ENCODE data around the gene TC2N.
"Not testable (repeated sequence)": the region's sequence is repeated elsewhere in the genome, so short reads cannot be mapped to it uniquely, and the experiment has no call there.

Gene TC2N

GRCh38 chr14:91889477-91890211 lies 22.3 kb upstream of the TC2N start:
- DNase-seq, result peak in 29 of 58 donors; percentile 17 to 72 (median 38)

GRCh38 chr14:91888641-91889476 lies 21.5 kb upstream of the TC2N start:
- peak in 7 of 58 donors; percentile 13 to 62 (median 30) for DNase-seq

GRCh38 chr14:91886961-91887360 lies 19.6 kb upstream of the TC2N start:
- DNase-seq, result no peak

GRCh38 chr14:91885839-91886238 lies 18.5 kb upstream of the TC2N start:
- no peak for DNase-seq

GRCh38 chr14:91885113-91885712 lies 17.9 kb upstream of the TC2N start:
- DNase-seq, result no peak

GRCh38 chr14:91884664-91885063 lies 17.3 kb upstream of the TC2N start:
- no peak for DNase-seq

- DNase-seq, result no peak
These were observed 16.4 kb upstream of the TC2N start for GRCh38 chr14:91883753-91884152.

GRCh38 chr14:91882776-91883175 lies 15.4 kb upstream of the TC2N start:
- no peak for DNase-seq

- no peak for DNase-seq
These were observed 15.0 kb upstream of the TC2N start for GRCh38 chr14:91882369-91882768.

- no peak for DNase-seq
These were observed 11.9 kb upstream of the TC2N start for GRCh38 chr14:91879196-91879595.

- DNase-seq, result no peak
These were observed 10.9 kb upstream of the TC2N start for GRCh38 chr14:91878274-91878673.

GRCh38 chr14:91877376-91877915 lies 10.1 kb upstream of the TC2N start:
- DNase-seq, result peak in 1 of 58 donors; percentile 35

GRCh38 chr14:91876492-91876891 lies 9.2 kb upstream of the TC2N start:
- no peak for DNase-seq

GRCh38 chr14:91875525-91876286 lies 8.4 kb upstream of the TC2N start:
- DNase-seq, result no peak

GRCh38 chr14:91873471-91874415 lies 6.4 kb upstream of the TC2N start:
- no peak for DNase-seq

GRCh38 chr14:91872517-91873470 lies 5.5 kb upstream of the TC2N start:
- DNase-seq, result peak in 1 of 58 donors; percentile 29

GRCh38 chr14:91872011-91872501 lies 4.7 kb upstream of the TC2N start:
- DNase-seq, result no peak

- DNase-seq, result not testable (repeated sequence)
These were observed 4.1 kb upstream of the TC2N start for GRCh38 chr14:91871401-91871800.

Data from anterior cingulate cortex (tissue), 58 donors.